WTC11 (cell line): ENCODE data around the gene GPR63. TPM values are rescaled to one million over a fixed set of nuclear protein-coding genes. Genes with fewer than 3 reads are reported as not detected.

Experiments used
- FOXK1 ChIP-seq: sonication (generic); formaldehyde crosslinking; IDR thresholded peaks from 2 replicates; pipeline ENCODE4 v1.8.0; 2022; ENCODE audit warnings: mild to moderate bottlenecking, moderate library complexity, missing genetic modification reagents
- FOXP1 ChIP-seq: sonication (generic); formaldehyde crosslinking; IDR thresholded peaks from 2 replicates; pipeline ENCODE4 v1.8.0; 2022; ENCODE audit warnings: missing genetic modification reagents, mild to moderate bottlenecking, moderate library complexity, borderline replicate concordance
- GRHL2 ChIP-seq: fragments of 250-450 bp; sonication (Bioruptor Pico); IDR thresholded peaks from 2 replicates; pipeline ENCODE4 v1.8.0; 2022; ENCODE audit warnings: mild to moderate bottlenecking, moderate library complexity; ENCODE audit not compliant: insufficient replicate concordance, severe bottlenecking
- MYBL2 ChIP-seq: sonication (generic); formaldehyde crosslinking; IDR thresholded peaks from 2 replicates; pipeline ENCODE4 v1.8.1; 2023; ENCODE audit warnings: mild to moderate bottlenecking, moderate library complexity, missing genetic modification reagents
- NFYB ChIP-seq: sonication (generic); formaldehyde crosslinking; conservative IDR thresholded peaks from 2 replicates; pipeline ENCODE4 v1.8.0; 2022; ENCODE audit warnings: low read depth, missing genetic modification reagents
- NR2C2 ChIP-seq: sonication (generic); formaldehyde crosslinking; IDR thresholded peaks from 2 replicates; pipeline ENCODE4 v1.8.0; 2022; ENCODE audit warnings: mild to moderate bottlenecking, missing genetic modification reagents
- PRRX2 ChIP-seq: fragments of 250-450 bp; sonication (Bioruptor Pico); IDR thresholded peaks from 2 replicates; pipeline ENCODE4 v1.8.0; 2021; ENCODE audit warnings: mild to moderate bottlenecking
- RELA ChIP-seq: sonication (generic); formaldehyde crosslinking; IDR thresholded peaks from 2 replicates; pipeline ENCODE4 v1.8.1; 2022; ENCODE audit warnings: missing genetic modification reagents, mild to moderate bottlenecking, borderline replicate concordance
- SMAD3 ChIP-seq: sonication (generic); formaldehyde crosslinking; IDR thresholded peaks from 2 replicates; pipeline ENCODE4 v1.8.0; 2022; ENCODE audit warnings: missing genetic modification reagents, mild to moderate bottlenecking, borderline replicate concordance
- SP1 ChIP-seq: sonication (generic); formaldehyde crosslinking; conservative IDR thresholded peaks from 2 replicates; pipeline ENCODE4 v1.8.1; 2022; ENCODE audit warnings: missing genetic modification reagents
- ZNF121 ChIP-seq: sonication (generic); formaldehyde crosslinking; IDR thresholded peaks from 2 replicates; pipeline ENCODE4 v1.8.0; 2023; ENCODE audit warnings: missing genetic modification reagents
- ZNF219 ChIP-seq: sonication (generic); formaldehyde crosslinking; IDR thresholded peaks from 2 replicates; pipeline ENCODE4 v1.8.0; 2023; ENCODE audit warnings: missing genetic modification reagents, mild to moderate bottlenecking, borderline replicate concordance
- ZNF232 ChIP-seq: sonication (generic); formaldehyde crosslinking; IDR thresholded peaks from 2 replicates; pipeline ENCODE4 v1.8.0; 2022; ENCODE audit warnings: mild to moderate bottlenecking, missing genetic modification reagents
- ZNF423 ChIP-seq: fragments of 250-450 bp; sonication (Bioruptor Pico); IDR thresholded peaks from 2 replicates; pipeline ENCODE4 v2.1.2; 2022; ENCODE audit warnings: mild to moderate bottlenecking, moderate library complexity
- total RNA-seq: library from RNA; stranded (reverse); gene quantifications from 3 replicates; pipeline ENCODE4 v1.2.3, GENCODE V29; 2021
- TF ChIP-seq, protein P1 (sequence below): sonication (generic); formaldehyde crosslinking; IDR thresholded peaks from 2 replicates; pipeline ENCODE4 v1.8.1; 2023; ENCODE audit warnings: mild to moderate bottlenecking, missing genetic modification reagents, borderline replicate concordance
- TF ChIP-seq, protein P2 (sequence below): fragments of 200-600 bp; IDR thresholded peaks from 2 replicates; pipeline ENCODE4 v1.8.0; 2022; ENCODE audit warnings: antibody characterized with exemption
- TF ChIP-seq, protein P3 (sequence below): sonication (generic); formaldehyde crosslinking; IDR thresholded peaks from 2 replicates; pipeline ENCODE4 v1.8.1; 2023; ENCODE audit warnings: mild to moderate bottlenecking, missing genetic modification reagents
- TF ChIP-seq, protein P4 (sequence below): sonication (generic); formaldehyde crosslinking; IDR thresholded peaks from 2 replicates; pipeline ENCODE4 v1.8.1; 2022; ENCODE audit warnings: mild to moderate bottlenecking, missing genetic modification reagents, moderate library complexity, borderline replicate concordance
- TF ChIP-seq, protein P5 (sequence below): sonication (generic); formaldehyde crosslinking; IDR thresholded peaks from 2 replicates; pipeline ENCODE4 v1.8.1; 2022; ENCODE audit warnings: low read depth, missing genetic modification reagents, borderline replicate concordance

Gene GPR63
- total RNA-seq, 1 experiment from 2014 or later, result 7.8 TPM

DNA sequence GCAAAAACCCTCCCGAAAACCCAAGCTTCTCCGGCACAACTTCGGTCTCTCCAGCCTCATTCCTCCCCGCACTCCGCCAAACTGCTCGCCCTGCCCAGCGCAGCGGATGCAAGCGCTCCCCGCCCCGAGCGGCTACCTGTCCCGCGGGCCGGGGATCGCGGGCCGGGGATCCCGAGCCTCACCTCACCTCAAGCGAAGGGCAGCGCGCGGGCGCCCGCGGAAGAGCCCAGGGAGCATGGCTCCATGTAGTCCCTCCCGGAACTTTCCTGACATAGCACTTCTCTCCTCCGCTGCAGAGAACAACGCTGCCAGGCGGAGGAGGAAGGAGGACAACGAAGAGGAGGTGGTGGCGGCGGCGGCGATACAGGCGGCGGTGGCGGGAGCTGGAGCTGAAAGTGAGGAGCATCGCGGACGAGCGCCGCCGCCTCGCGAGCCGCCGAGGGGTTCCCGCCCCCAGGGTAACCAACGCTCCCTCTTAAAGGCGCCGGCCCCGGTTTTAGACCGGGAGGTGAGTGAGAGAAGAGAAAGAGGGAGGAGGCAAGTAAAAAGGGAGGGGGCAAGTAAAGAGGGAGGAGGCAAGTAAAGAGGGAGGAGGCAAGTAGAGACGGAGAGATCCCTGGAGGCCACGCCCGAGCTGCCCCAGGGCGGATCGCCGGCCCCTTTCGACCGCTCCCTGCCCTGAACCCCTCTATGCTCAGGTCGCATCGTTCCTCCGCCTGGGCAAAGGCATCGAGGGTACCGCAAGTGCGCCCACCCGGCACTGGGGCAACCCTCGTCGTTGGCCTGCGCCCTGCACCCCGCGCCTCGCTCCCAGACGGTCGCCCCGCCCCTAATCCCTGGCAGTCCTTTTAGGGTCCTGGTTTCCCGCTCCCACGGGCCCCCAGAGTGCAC, at the start of gene GPR63 (continued):
- TF ChIP-seq, protein P1, sequence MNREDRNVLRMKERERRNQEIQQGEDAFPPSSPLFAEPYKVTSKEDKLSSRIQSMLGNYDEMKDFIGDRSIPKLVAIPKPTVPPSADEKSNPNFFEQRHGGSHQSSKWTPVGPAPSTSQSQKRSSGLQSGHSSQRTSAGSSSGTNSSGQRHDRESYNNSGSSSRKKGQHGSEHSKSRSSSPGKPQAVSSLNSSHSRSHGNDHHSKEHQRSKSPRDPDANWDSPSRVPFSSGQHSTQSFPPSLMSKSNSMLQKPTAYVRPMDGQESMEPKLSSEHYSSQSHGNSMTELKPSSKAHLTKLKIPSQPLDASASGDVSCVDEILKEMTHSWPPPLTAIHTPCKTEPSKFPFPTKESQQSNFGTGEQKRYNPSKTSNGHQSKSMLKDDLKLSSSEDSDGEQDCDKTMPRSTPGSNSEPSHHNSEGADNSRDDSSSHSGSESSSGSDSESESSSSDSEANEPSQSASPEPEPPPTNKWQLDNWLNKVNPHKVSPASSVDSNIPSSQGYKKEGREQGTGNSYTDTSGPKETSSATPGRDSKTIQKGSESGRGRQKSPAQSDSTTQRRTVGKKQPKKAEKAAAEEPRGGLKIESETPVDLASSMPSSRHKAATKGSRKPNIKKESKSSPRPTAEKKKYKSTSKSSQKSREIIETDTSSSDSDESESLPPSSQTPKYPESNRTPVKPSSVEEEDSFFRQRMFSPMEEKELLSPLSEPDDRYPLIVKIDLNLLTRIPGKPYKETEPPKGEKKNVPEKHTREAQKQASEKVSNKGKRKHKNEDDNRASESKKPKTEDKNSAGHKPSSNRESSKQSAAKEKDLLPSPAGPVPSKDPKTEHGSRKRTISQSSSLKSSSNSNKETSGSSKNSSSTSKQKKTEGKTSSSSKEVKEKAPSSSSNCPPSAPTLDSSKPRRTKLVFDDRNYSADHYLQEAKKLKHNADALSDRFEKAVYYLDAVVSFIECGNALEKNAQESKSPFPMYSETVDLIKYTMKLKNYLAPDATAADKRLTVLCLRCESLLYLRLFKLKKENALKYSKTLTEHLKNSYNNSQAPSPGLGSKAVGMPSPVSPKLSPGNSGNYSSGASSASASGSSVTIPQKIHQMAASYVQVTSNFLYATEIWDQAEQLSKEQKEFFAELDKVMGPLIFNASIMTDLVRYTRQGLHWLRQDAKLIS, result 0 out of 2 replicates have a peak, but pooled peaks have one; percentile 78
- TF ChIP-seq FOXK1 (no peak), SMAD3 (CRISPR knock-in tag) (peak; percentile 46; the same call in 1 of the 2 replicates), PRRX2 (CRISPR knock-in tag) (no peak), ZNF423 (CRISPR knock-in tag) (no peak), FOXP1 (CRISPR knock-in tag) (peak; percentile 57; the same call in 1 of the 2 replicates), ZNF232 (CRISPR knock-in tag) (no peak; the same call in 1 of the 2 replicates), SP1 (CRISPR knock-in tag) (peak; percentile 61; the same call in 1 of the 2 replicates), NFYB (CRISPR knock-in tag) (no peak), MYBL2 (CRISPR knock-in tag) (peak; percentile 28; the same call in 1 of the 2 replicates), ZNF219 (CRISPR knock-in tag) (no peak), ZNF121 (CRISPR knock-in tag) (no peak), RELA (CRISPR knock-in tag) (no peak), NR2C2 (CRISPR knock-in tag) (no peak), GRHL2 (no peak)
- TF ChIP-seq, protein P2, sequence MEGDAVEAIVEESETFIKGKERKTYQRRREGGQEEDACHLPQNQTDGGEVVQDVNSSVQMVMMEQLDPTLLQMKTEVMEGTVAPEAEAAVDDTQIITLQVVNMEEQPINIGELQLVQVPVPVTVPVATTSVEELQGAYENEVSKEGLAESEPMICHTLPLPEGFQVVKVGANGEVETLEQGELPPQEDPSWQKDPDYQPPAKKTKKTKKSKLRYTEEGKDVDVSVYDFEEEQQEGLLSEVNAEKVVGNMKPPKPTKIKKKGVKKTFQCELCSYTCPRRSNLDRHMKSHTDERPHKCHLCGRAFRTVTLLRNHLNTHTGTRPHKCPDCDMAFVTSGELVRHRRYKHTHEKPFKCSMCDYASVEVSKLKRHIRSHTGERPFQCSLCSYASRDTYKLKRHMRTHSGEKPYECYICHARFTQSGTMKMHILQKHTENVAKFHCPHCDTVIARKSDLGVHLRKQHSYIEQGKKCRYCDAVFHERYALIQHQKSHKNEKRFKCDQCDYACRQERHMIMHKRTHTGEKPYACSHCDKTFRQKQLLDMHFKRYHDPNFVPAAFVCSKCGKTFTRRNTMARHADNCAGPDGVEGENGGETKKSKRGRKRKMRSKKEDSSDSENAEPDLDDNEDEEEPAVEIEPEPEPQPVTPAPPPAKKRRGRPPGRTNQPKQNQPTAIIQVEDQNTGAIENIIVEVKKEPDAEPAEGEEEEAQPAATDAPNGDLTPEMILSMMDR, result no peak
- TF ChIP-seq, protein P3, sequence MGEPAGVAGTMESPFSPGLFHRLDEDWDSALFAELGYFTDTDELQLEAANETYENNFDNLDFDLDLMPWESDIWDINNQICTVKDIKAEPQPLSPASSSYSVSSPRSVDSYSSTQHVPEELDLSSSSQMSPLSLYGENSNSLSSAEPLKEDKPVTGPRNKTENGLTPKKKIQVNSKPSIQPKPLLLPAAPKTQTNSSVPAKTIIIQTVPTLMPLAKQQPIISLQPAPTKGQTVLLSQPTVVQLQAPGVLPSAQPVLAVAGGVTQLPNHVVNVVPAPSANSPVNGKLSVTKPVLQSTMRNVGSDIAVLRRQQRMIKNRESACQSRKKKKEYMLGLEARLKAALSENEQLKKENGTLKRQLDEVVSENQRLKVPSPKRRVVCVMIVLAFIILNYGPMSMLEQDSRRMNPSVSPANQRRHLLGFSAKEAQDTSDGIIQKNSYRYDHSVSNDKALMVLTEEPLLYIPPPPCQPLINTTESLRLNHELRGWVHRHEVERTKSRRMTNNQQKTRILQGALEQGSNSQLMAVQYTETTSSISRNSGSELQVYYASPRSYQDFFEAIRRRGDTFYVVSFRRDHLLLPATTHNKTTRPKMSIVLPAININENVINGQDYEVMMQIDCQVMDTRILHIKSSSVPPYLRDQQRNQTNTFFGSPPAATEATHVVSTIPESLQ (CRISPR knock-in tag), result no peak
- TF ChIP-seq, protein P4, sequence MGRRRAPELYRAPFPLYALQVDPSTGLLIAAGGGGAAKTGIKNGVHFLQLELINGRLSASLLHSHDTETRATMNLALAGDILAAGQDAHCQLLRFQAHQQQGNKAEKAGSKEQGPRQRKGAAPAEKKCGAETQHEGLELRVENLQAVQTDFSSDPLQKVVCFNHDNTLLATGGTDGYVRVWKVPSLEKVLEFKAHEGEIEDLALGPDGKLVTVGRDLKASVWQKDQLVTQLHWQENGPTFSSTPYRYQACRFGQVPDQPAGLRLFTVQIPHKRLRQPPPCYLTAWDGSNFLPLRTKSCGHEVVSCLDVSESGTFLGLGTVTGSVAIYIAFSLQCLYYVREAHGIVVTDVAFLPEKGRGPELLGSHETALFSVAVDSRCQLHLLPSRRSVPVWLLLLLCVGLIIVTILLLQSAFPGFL, result no peak
- TF ChIP-seq, protein P5, sequence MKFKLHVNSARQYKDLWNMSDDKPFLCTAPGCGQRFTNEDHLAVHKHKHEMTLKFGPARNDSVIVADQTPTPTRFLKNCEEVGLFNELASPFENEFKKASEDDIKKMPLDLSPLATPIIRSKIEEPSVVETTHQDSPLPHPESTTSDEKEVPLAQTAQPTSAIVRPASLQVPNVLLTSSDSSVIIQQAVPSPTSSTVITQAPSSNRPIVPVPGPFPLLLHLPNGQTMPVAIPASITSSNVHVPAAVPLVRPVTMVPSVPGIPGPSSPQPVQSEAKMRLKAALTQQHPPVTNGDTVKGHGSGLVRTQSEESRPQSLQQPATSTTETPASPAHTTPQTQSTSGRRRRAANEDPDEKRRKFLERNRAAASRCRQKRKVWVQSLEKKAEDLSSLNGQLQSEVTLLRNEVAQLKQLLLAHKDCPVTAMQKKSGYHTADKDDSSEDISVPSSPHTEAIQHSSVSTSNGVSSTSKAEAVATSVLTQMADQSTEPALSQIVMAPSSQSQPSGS (CRISPR knock-in tag), result no peak
